ENCODE results near the gene SERPINB5. TPM values are rescaled to one million over a fixed set of nuclear protein-coding genes. Genes with fewer than 3 reads are reported as not detected.

Gene SERPINB5
- total and polyA plus RNA-seq, 2 experiments from 2014 or later = 0.16 TPM; not detected in 1

GRCh38 chr18:63550068-63550467 lies 73.3 kb downstream of the SERPINB5 start:
- H3K79me2 ChIP-seq (replicated peaks; ENCODE audit: insufficient read depth) = no peaks in the 10 kb centered on the region
- H3K4me3 ChIP-seq = no peak overlapping the region
- no peak overlapping the region for H2AFZ ChIP-seq
- no peak overlapping the region for H3K4me2 ChIP-seq
- H3K27me3 ChIP-seq (ENCODE audit: insufficient read depth) = no peaks in the 10 kb centered on the region
- Mint-ChIP-seq H3K27me3 (ENCODE audit: insufficient read depth, low read depth, poor library complexity) (no peaks in the 10 kb centered on the region), H3K4me3 (no peak overlapping the region), H3K27ac (no peak overlapping the region), H3K36me3 (ENCODE audit: low read depth) (no peaks in the 10 kb centered on the region), H3K9me3 (no peaks in the 10 kb centered on the region), H3K4me1 (peaks cover 5% of the 10 kb centered on the region; the same call in 2 of the 3 replicates)
- TF ChIP-seq ZNF331 (CRISPR knock-in tag; IDR thresholded peaks at IDR 0.05; ENCODE audit: low read depth) (no peak), JUNB (IDR thresholded peaks at IDR 0.05; ENCODE audit: unreplicated experiment) (no peak), CREB1 (CRISPR knock-in tag; IDR thresholded peaks at IDR 0.05; ENCODE audit: low read depth) (no peak), ZNF462 (CRISPR knock-in tag; IDR thresholded peaks at IDR 0.05) (no peak), REST (IDR thresholded peaks at IDR 0.05; ENCODE audit: unreplicated experiment) (no peak), POLR2AphosphoS5 (IDR thresholded peaks at IDR 0.05; ENCODE audit: low read depth) (no peak), NANOG (IDR thresholded peaks at IDR 0.05; ENCODE audit: borderline replicate concordance) (no peak), ZNF114 (CRISPR knock-in tag; IDR thresholded peaks at IDR 0.05) (no peak), STAT1 (IDR thresholded peaks at IDR 0.05; ENCODE audit: unreplicated experiment) (no peak), EZH2phosphoT487 (IDR thresholded peaks at IDR 0.05; ENCODE audit: unreplicated experiment) (no peak)
- H3K27ac ChIP-seq (ENCODE audit: low read depth) = no peak overlapping the region
- H4K20me1 ChIP-seq (replicated peaks; ENCODE audit: insufficient read depth) = no peaks in the 10 kb centered on the region
- H3F3A ChIP-seq (replicated peaks; ENCODE audit: low read depth) = no peaks in the 10 kb centered on the region
- ATAC-seq = no peak
- H3K4me1 ChIP-seq (ENCODE audit: insufficient read depth) = no peaks in the 10 kb centered on the region
- peaks cover 6% of the 10 kb centered on the region; the same call in 1 of the 2 replicates for H3K9me2 ChIP-seq (ENCODE audit: insufficient read depth)
- DNase-seq (ENCODE audit: low spot score) = no peak
- no peaks in the 10 kb centered on the region for H3K36me3 ChIP-seq (ENCODE audit: insufficient read depth)

Measured in GM23338 (cell line).